K562 (cell line): ENCODE results near the gene KRI1. TPM values are rescaled to one million over a fixed set of nuclear protein-coding genes. Genes with fewer than 3 reads are reported as not detected.

Experiments used
- ARNT ChIP-seq, 2 experiments: fragments of 450-650 bp; IDR thresholded peaks; 2 replicates each; pipeline ENCODE4 v1.6.1; 2016; ENCODE audit warnings: mild to moderate bottlenecking in 1 of 2
- BCLAF1 ChIP-seq, 2 experiments: fragments of 450-650 bp in 1 of 2; IDR thresholded peaks; 2 replicates each; pipeline ENCODE4 v1.6.1; 2011 to 2017; ENCODE audit warnings: low read depth in 2 of 2, antibody characterized with exemption in 1 of 2, borderline replicate concordance in 1 of 2, low read length in 1 of 2, mild to moderate bottlenecking in 1 of 2, mixed read lengths in 1 of 2; ENCODE audit not compliant: control insufficient read depth in 1 of 2
- CC2D1A ChIP-seq: fragments of 450-650 bp; IDR thresholded peaks from 2 replicates; pipeline ENCODE4 v1.6.1; 2017; ENCODE audit warnings: mild to moderate bottlenecking
- DNMT1 ChIP-seq: fragments of 450-650 bp; IDR thresholded peaks from 2 replicates; pipeline ENCODE4 v1.6.1; 2016; ENCODE audit warnings: antibody characterized with exemption, mild to moderate bottlenecking
- FOXK1 ChIP-seq: sonication (generic); formaldehyde crosslinking; IDR thresholded peaks from 2 replicates; pipeline ENCODE4 v1.8.0; 2022; ENCODE audit warnings: missing genetic modification reagents, mild to moderate bottlenecking, borderline replicate concordance
- FOXP4 ChIP-seq: sonication (generic); formaldehyde crosslinking; IDR thresholded peaks from 2 replicates; pipeline ENCODE4 v1.8.0; 2022; ENCODE audit warnings: mild to moderate bottlenecking, missing genetic modification reagents, borderline replicate concordance
- HIVEP1 ChIP-seq: fragments of 250-450 bp; sonication (Bioruptor Pico); IDR thresholded peaks from 2 replicates; pipeline ENCODE4 v1.4.0; 2020; ENCODE audit warnings: mild to moderate bottlenecking
- NELFE ChIP-seq: IDR thresholded peaks from 2 replicates; pipeline ENCODE4 v1.6.1; 2011; ENCODE audit warnings: mild to moderate bottlenecking; ENCODE audit not compliant: insufficient read depth, insufficient read length
- RAD51 ChIP-seq: fragments of 450-650 bp; IDR thresholded peaks from 2 replicates; pipeline ENCODE4 v1.7.1; 2016; ENCODE audit warnings: low read depth, mild to moderate bottlenecking, borderline replicate concordance
- ZFP30 ChIP-seq: fragments of 250-450 bp; sonication (Bioruptor Pico); IDR thresholded peaks from 2 replicates; pipeline ENCODE4 v1.8.0; 2022; ENCODE audit warnings: moderate library complexity, mild to moderate bottlenecking, inconsistent platforms, borderline replicate concordance
- ZMIZ1 ChIP-seq, 2 experiments: fragments of 150-350 bp in 1 of 2; IDR thresholded peaks; 2 replicates each; pipeline ENCODE4 v1.6.1; 2012 to 2016; ENCODE audit warnings: low read depth in 2 of 2, low read length in 2 of 2, mild to moderate bottlenecking in 1 of 2, moderate library complexity in 1 of 2
- ZNF551 ChIP-seq: fragments of 250-450 bp; sonication (Bioruptor Pico); IDR thresholded peaks from 2 replicates; pipeline ENCODE4 v1.5.0; 2021; ENCODE audit warnings: mild to moderate bottlenecking, moderate library complexity
- ZNF583 ChIP-seq: fragments of 250-450 bp; sonication (Bioruptor Pico); IDR thresholded peaks from 2 replicates; pipeline ENCODE4 v1.4.0; 2020
- polyA plus RNA-seq, 8 experiments: library from polyadenylated mRNA; depleted of rRNA in 4 of 8; stranded (reverse) in 5 of 8; unstranded in 3 of 8; fragments of >200 nt; fragmentation: Nextera tagmentation in 2 of 8; fragmentation: Illumina TruSeq in 1 of 8; extraction: Ambion mirVana in 2 of 8; extraction: Trizol in 1 of 8; gene quantifications; 2 replicates each; pipeline versions ENCODE4 v1.2.1 to v1.2.3, GENCODE V29; 2011 to 2014; ENCODE audit warnings: inconsistent platforms in 1 of 8, missing spikeins in 1 of 8
- total RNA-seq, 7 experiments: library from RNA; depleted of rRNA in 6 of 7; stranded (reverse); fragments of >200 nt in 6 of 7; fragmentation: Illumina TruSeq in 2 of 7; extraction: Trizol in 2 of 7; gene quantifications; 2 replicates each; pipeline versions ENCODE4 v1.2.1 to v1.2.3, GENCODE V29; 2011 to 2021; ENCODE audit warnings: low replicate concordance in 1 of 7
- TF ChIP-seq, protein P1 (sequence below), 2 experiments: fragments of 200-800 bp in 1 of 2; sonication (Bioruptor generic) in 1 of 2; sonication (generic) in 1 of 2; formaldehyde crosslinking in 1 of 2; IDR thresholded peaks in 1 of 2; conservative IDR thresholded peaks in 1 of 2; 2 replicates each; pipeline versions ENCODE4 v1.5.0 to v1.6.1; 2016 to 2020; ENCODE audit warnings: missing compliant biosample characterization in 1 of 2, missing genetic modification characterization in 1 of 2, missing genetic modification reagents in 1 of 2

KRI1 gene
- total and polyA plus RNA-seq, 9 of the 15 experiments (the other 6 are each of a cell fraction or from before 2014, with no cell fraction given), result 1.1 to 50.7 (median 24.7) TPM

- no peak for TF ChIP-seq RAD51
- TF ChIP-seq NELFE, result no peak
- TF ChIP-seq HIVEP1 (CRISPR knock-in tag), result no peak
- TF ChIP-seq DNMT1, result no peak
- no peak for TF ChIP-seq ZFP30
- TF ChIP-seq CC2D1A, result peak; percentile 85
- TF ChIP-seq FOXK1 (CRISPR knock-in tag), result no peak
- no peak for TF ChIP-seq ZNF551
- no peak for TF ChIP-seq ZMIZ1 (IDR thresholded peaks at IDR 0.05; ENCODE audit: low read depth in 2 of 2, low read length in 2 of 2)
- TF ChIP-seq BCLAF1 (IDR thresholded peaks at IDR 0.05; ENCODE audit: borderline replicate concordance in 1 of 2, control insufficient read depth in 1 of 2, low read depth in 2 of 2, low read length in 1 of 2), result no peak
- TF ChIP-seq ARNT (IDR thresholded peaks at IDR 0.05), result no peak
- no peak for TF ChIP-seq ZNF583 (CRISPR knock-in tag)
- TF ChIP-seq, protein P1, sequence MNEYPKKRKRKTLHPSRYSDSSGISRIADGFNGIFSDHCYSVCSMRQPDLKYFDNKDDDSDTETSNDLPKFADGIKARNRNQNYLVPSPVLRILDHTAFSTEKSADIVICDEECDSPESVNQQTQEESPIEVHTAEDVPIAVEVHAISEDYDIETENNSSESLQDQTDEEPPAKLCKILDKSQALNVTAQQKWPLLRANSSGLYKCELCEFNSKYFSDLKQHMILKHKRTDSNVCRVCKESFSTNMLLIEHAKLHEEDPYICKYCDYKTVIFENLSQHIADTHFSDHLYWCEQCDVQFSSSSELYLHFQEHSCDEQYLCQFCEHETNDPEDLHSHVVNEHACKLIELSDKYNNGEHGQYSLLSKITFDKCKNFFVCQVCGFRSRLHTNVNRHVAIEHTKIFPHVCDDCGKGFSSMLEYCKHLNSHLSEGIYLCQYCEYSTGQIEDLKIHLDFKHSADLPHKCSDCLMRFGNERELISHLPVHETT (CRISPR knock-in tag; conservative IDR thresholded peaks at IDR 0.05 in 1 of 2, IDR thresholded peaks at IDR 0.05 in 1 of 2), result peak in 1 of 2 experiments; percentile 64; a peak in 2 of 4 replicates
- TF ChIP-seq FOXP4 (CRISPR knock-in tag), result no peak
Observed at GRCh38 chr19:10568826-10569651, 3.2 kb upstream of the KRI1 start, which contains the start of gene CDKN2D (continued).
